Measurements from ENCODE around the gene MYBPHL.

DNA sequence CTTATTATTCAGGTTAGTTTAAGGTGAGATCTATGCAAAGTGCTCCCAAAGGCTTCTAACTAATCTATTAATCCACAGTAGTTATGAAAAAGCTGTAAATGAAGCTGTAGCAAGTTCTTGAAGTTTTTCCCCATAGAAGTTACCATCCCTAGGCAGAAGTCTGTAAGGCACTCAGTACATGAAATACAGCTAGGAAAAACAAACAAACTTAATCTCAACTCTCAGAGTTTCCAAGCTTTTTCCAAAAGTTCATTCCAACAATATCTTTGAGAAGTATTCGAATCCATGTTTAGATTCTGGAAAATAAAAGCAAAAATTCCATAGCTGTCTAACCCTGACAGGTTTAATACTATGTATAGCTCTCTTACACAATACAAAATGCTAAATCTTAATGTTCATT is 49.7 kb upstream of the MYBPHL start:
- TF ChIP-seq, protein P1, sequence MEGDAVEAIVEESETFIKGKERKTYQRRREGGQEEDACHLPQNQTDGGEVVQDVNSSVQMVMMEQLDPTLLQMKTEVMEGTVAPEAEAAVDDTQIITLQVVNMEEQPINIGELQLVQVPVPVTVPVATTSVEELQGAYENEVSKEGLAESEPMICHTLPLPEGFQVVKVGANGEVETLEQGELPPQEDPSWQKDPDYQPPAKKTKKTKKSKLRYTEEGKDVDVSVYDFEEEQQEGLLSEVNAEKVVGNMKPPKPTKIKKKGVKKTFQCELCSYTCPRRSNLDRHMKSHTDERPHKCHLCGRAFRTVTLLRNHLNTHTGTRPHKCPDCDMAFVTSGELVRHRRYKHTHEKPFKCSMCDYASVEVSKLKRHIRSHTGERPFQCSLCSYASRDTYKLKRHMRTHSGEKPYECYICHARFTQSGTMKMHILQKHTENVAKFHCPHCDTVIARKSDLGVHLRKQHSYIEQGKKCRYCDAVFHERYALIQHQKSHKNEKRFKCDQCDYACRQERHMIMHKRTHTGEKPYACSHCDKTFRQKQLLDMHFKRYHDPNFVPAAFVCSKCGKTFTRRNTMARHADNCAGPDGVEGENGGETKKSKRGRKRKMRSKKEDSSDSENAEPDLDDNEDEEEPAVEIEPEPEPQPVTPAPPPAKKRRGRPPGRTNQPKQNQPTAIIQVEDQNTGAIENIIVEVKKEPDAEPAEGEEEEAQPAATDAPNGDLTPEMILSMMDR (IDR thresholded peaks at IDR 0.05): no peak
- TF ChIP-seq POLR2A (IDR thresholded peaks at IDR 0.05): no peak

All from thyroid gland (tissue), 4 donors.